Embryonic facial prominence (tissue), 1 donor: ENCODE data around the gene KIF1B.
A peak's percentile ranks its signal among the peaks of the same experiment; 100 is the strongest.

Experiments used
- DNase-seq: peaks from one replicate; pipeline ENCODE4 v3.0.0-alpha.2; 2016; ENCODE audit errors: extremely low spot score

KIF1B gene

DNA sequence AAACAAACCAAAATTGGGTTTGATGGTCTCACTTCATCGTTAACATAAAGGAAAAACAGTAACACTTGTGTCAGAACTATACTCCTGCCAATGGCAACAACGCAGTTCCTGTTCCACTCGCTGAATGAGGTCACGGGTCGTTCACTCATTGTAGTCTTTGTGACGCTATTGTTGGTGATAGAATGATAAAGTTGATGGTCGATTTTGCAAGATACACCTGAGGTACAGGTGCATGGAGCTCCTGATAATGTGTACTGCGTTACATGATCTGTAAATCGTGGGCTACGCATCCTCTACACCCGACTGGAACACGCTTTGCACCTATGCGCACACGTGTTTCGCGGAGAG lies 219.5 kb downstream of the KIF1B start:
- DNase-seq: no peak

DNA sequence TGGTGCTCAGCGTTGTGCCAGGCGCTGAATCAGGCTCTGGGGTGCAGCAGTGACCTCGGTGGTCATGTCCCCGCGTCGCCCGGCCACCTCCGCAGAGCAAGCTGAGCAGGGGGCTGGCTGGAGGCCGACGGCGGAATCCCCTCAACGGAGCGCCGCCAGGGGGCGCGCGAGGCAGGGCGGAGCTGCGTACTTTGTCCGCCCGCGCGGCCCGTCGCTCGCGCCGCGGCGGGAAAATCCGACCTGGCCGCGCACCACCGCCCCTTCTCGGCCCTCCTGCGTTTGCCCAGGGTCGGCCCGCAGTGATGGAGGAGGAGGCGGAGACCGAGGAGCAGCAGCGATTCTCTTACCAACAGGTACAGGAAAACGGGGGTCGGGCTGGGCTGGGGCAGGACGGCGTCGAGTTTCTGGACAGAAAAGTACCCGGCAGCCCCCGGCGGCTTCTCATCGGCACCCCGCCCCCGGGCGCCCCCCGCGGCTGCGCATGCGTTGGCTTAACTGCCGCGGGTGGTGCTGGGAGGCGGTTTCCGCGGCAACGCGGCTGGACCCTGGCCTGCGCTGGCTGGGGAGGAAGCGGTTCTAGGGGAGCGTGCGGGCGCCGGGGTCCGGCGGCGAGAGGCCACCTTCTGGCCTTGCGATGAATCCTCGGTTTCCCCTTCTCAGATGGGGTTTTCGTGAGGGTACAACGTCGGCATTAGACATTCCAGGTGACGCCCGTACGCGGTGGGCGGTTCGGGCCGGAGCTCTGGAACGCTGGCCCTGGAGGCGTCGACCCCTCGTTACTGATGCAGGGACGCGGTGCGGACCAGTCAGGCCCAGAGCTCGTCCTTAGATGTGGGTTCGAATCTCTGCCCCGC lies 220.1 kb downstream of the KIF1B start, which contains the start of gene CENPS:
CENPS (plus strand) TSS at position 218 of the 854 bp plus-strand sequence; CDS start at position 303, 85 bp downstream.
- DNase-seq: peak; percentile 66
